H9 (cell line): ENCODE data around the gene HACD1. TPM values are rescaled to one million over a fixed set of nuclear protein-coding genes. Genes with fewer than 3 reads are reported as not detected.

Experiments
- DNase-seq: peaks from one replicate; pipeline ENCODE4 v3.0.0-alpha.2; 2017
- H2AFZ ChIP-seq: one replicate; pipeline ENCODE4 v1.6.1; 2013; ENCODE audit warnings: mild to moderate bottlenecking, low read length, control low read depth, moderate library complexity
- H2AK5ac ChIP-seq: 2 replicates; pipeline ENCODE4 v1.6.1; 2013; ENCODE audit warnings: low read length, control low read depth, mixed read lengths; ENCODE audit not compliant: insufficient read length
- H2BK120ac ChIP-seq: one replicate; pipeline ENCODE4 v1.6.1; 2013; ENCODE audit warnings: low read depth, mild to moderate bottlenecking, low read length, control low read depth, inconsistent platforms; ENCODE audit not compliant: poor library complexity, severe bottlenecking
- H2BK12ac ChIP-seq: 2 replicates; pipeline ENCODE4 v1.6.1; 2013; ENCODE audit warnings: low read length, control low read depth, mixed read lengths, low read depth; ENCODE audit not compliant: insufficient read length
- H2BK15ac ChIP-seq: 2 replicates; pipeline ENCODE4 v1.6.1; 2013; ENCODE audit warnings: low read depth, low read length, control low read depth
- H2BK20ac ChIP-seq: one replicate; pipeline ENCODE4 v1.6.1; 2013; ENCODE audit warnings: low read depth, mild to moderate bottlenecking, low read length, control low read depth, inconsistent platforms; ENCODE audit not compliant: poor library complexity, severe bottlenecking
- H2BK5ac ChIP-seq: 2 replicates; pipeline ENCODE4 v1.6.1; 2013; ENCODE audit warnings: low read length, control low read depth, mixed read lengths; ENCODE audit not compliant: insufficient read length
- H3K14ac ChIP-seq: 2 replicates; pipeline ENCODE4 v1.6.1; 2013; ENCODE audit warnings: low read length, control low read depth; ENCODE audit not compliant: insufficient read depth
- H3K18ac ChIP-seq: 2 replicates; pipeline ENCODE4 v1.6.1; 2013; ENCODE audit warnings: low read depth, mild to moderate bottlenecking, mixed read lengths, low read length, control low read depth; ENCODE audit not compliant: insufficient read length
- H3K23ac ChIP-seq: 2 replicates; pipeline ENCODE4 v1.6.1; 2013; ENCODE audit warnings: low read length, control low read depth, mixed read lengths, low read depth; ENCODE audit not compliant: insufficient read length
- H3K23me2 ChIP-seq: 2 replicates; pipeline ENCODE4 v1.6.1; 2013; ENCODE audit warnings: low read depth, mild to moderate bottlenecking, mixed read lengths, low read length, control low read depth; ENCODE audit not compliant: insufficient read length, poor library complexity, severe bottlenecking
- H3K27ac ChIP-seq: 2 replicates; pipeline ENCODE4 v1.5.1; 2013; ENCODE audit warnings: low read length, control low read depth, mixed read lengths, low read depth; ENCODE audit not compliant: insufficient read length
- H3K27me3 ChIP-seq: 2 replicates; pipeline ENCODE4 v1.6.1; 2013; ENCODE audit warnings: low read length, control low read depth, inconsistent platforms; ENCODE audit not compliant: insufficient read depth
- H3K4ac ChIP-seq: 2 replicates; pipeline ENCODE4 v1.6.1; 2013; ENCODE audit warnings: low read depth, mild to moderate bottlenecking, control low read depth, inconsistent platforms, low read length, moderate library complexity
- H3K4me1 ChIP-seq: 2 replicates; pipeline ENCODE4 v1.6.1; 2013; ENCODE audit warnings: low read length, control low read depth, inconsistent platforms; ENCODE audit not compliant: insufficient read depth
- H3K4me2 ChIP-seq: 2 replicates; pipeline ENCODE4 v1.6.1; 2013; ENCODE audit warnings: low read length, control low read depth, mixed read lengths; ENCODE audit not compliant: insufficient read length, insufficient read depth
- H3K56ac ChIP-seq: 2 replicates; pipeline ENCODE4 v1.6.1; 2013; ENCODE audit warnings: low read depth, mild to moderate bottlenecking, mixed read lengths, low read length, control low read depth; ENCODE audit not compliant: insufficient read length
- H3K79me1 ChIP-seq: 2 replicates; pipeline ENCODE4 v1.6.1; 2013; ENCODE audit warnings: low read depth, mild to moderate bottlenecking, moderate library complexity, low read length, control low read depth, inconsistent platforms; ENCODE audit not compliant: insufficient read depth, poor library complexity, severe bottlenecking
- H3K79me2 ChIP-seq: 2 replicates; pipeline ENCODE4 v1.6.1; 2013; ENCODE audit warnings: low read length, control low read depth, inconsistent platforms; ENCODE audit not compliant: insufficient read depth
- H3K9ac ChIP-seq: 2 replicates; pipeline ENCODE4 v1.6.1; 2013; ENCODE audit warnings: low read length, control low read depth, mixed read lengths; ENCODE audit not compliant: insufficient read length; ENCODE audit errors: extremely low read depth
- H3K9me3 ChIP-seq: one replicate; pipeline ENCODE4 v1.6.1; 2013; ENCODE audit warnings: low read depth, low read length, inconsistent platforms; ENCODE audit not compliant: control insufficient read depth
- H3T11ph ChIP-seq: one replicate; pipeline ENCODE4 v1.6.1; 2013; ENCODE audit warnings: mild to moderate bottlenecking, low read length, control low read depth, inconsistent platforms
- H4K20me1 ChIP-seq: one replicate; pipeline ENCODE4 v1.6.1; 2013; ENCODE audit not compliant: control insufficient read depth, insufficient read length, insufficient read depth
- H4K5ac ChIP-seq: 2 replicates; pipeline ENCODE4 v1.6.1; 2013; ENCODE audit warnings: low read depth, mild to moderate bottlenecking, mixed read lengths, low read length, control low read depth; ENCODE audit not compliant: insufficient read length
- H4K8ac ChIP-seq: replicated peaks from 2 replicates; pipeline ENCODE4 v1.6.1; 2013; ENCODE audit warnings: low read length, control low read depth, mixed read lengths, low read depth; ENCODE audit not compliant: insufficient read length
- H4K91ac ChIP-seq: 2 replicates; pipeline ENCODE4 v1.6.1; 2013; ENCODE audit warnings: low read depth, mild to moderate bottlenecking, moderate library complexity, mixed read lengths, low read length, control low read depth; ENCODE audit not compliant: insufficient read length
- H3K27ac Mint-ChIP-seq, 3 experiments: 2 replicates in 2 of 3; 3 replicates in 1 of 3; pipeline ENCODE4 v1.8.0; 2020 to 2021; ENCODE audit warnings: mixed read lengths in 3 of 3, mild to moderate bottlenecking in 1 of 3, moderate library complexity in 1 of 3
- H3K27me3 Mint-ChIP-seq: 2 replicates; pipeline ENCODE4 v1.8.0; 2021; ENCODE audit warnings: low read depth, mild to moderate bottlenecking, moderate library complexity, mixed read lengths
- H3K36me3 Mint-ChIP-seq, 3 experiments: 2 replicates in 2 of 3; 3 replicates in 1 of 3; pipeline ENCODE4 v1.8.0; 2020 to 2021; ENCODE audit warnings: low read depth in 3 of 3, mixed read lengths in 3 of 3; ENCODE audit not compliant: insufficient read depth in 1 of 3
- H3K4me1 Mint-ChIP-seq, 2 experiments: 2 replicates each; pipeline ENCODE4 v1.8.0; 2020; ENCODE audit warnings: mixed read lengths in 2 of 2
- H3K4me3 Mint-ChIP-seq, 2 experiments: 2 replicates in 1 of 2; 3 replicates in 1 of 2; pipeline ENCODE4 v1.8.0; 2020 to 2021; ENCODE audit warnings: mild to moderate bottlenecking in 2 of 2, mixed read lengths in 2 of 2, moderate library complexity in 1 of 2
- H3K9me3 Mint-ChIP-seq, 2 experiments: 2 replicates in 1 of 2; 3 replicates in 1 of 2; pipeline ENCODE4 v1.8.0; 2020; ENCODE audit warnings: mild to moderate bottlenecking in 2 of 2, mixed read lengths in 2 of 2, moderate library complexity in 1 of 2
- total RNA-seq: library from RNA; stranded (reverse); gene quantifications from 2 replicates; pipeline ENCODE4 v1.2.1, GENCODE V29; 2021
- TF ChIP-seq, protein P1 (sequence below): fragments of 200-600 bp; sonication (generic); conservative IDR thresholded peaks from 3 replicates; pipeline ENCODE4 v1.8.0; 2021; ENCODE audit warnings: antibody characterized with exemption, mild to moderate bottlenecking

The HACD1 gene
- total RNA-seq, 1 experiment from 2014 or later = 25.0 TPM

DNA sequence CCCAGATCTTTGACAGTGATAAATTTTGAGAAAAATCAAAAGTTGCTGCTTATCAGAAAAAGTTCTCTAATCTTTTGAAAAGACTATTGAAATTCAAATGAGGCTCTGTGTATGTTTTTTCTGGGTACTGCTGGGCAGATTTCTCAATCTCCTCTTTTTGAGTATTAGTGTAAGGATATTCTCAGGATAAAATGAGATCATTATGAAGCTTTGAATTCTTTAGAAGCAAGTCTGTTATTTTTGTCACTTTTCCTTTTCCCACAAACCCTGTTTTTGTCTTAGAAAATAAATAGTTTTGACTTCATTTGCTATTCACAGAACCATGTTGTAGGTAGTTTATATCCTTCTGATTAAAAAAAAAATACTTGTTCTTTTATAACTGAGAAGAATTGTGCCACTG lies 34.7 kb upstream of the HACD1 start:
- TF ChIP-seq, protein P1, sequence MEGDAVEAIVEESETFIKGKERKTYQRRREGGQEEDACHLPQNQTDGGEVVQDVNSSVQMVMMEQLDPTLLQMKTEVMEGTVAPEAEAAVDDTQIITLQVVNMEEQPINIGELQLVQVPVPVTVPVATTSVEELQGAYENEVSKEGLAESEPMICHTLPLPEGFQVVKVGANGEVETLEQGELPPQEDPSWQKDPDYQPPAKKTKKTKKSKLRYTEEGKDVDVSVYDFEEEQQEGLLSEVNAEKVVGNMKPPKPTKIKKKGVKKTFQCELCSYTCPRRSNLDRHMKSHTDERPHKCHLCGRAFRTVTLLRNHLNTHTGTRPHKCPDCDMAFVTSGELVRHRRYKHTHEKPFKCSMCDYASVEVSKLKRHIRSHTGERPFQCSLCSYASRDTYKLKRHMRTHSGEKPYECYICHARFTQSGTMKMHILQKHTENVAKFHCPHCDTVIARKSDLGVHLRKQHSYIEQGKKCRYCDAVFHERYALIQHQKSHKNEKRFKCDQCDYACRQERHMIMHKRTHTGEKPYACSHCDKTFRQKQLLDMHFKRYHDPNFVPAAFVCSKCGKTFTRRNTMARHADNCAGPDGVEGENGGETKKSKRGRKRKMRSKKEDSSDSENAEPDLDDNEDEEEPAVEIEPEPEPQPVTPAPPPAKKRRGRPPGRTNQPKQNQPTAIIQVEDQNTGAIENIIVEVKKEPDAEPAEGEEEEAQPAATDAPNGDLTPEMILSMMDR = no peak
- Histone ChIP-seq H3K56ac (no peak overlapping the region), H2BK15ac (no peak overlapping the region), H3K79me1 (peaks cover 11% of the 10 kb centered on the region), H2AK5ac (no peak overlapping the region), H2AFZ (no peak overlapping the region), H3T11ph (no peak overlapping the region), H2BK20ac (no peak overlapping the region), H3K9me3 (peaks cover 13% of the 10 kb centered on the region), H3K14ac (no peak overlapping the region), H2BK5ac (no peak overlapping the region), H4K91ac (no peak overlapping the region), H3K23ac (no peak overlapping the region), H2BK120ac (no peak overlapping the region), H3K4me1 (peaks cover 3% of the 10 kb centered on the region; the same call in 1 of the 2 replicates), H4K20me1 (no peaks in the 10 kb centered on the region), H3K27me3 (no peaks in the 10 kb centered on the region), H3K4me2 (no peak overlapping the region), H3K9ac (no peak overlapping the region), H3K4ac (no peak overlapping the region), H2BK12ac (no peak overlapping the region), H3K23me2 (no peaks in the 10 kb centered on the region), H4K5ac (no peak overlapping the region), H3K79me2 (peaks cover 38% of the 10 kb centered on the region; the same call in 1 of the 2 replicates), H3K18ac (no peak overlapping the region), H4K8ac (no peak overlapping the region), H3K27ac (no peak overlapping the region)
- Mint-ChIP-seq H3K9me3 (peaks cover 21 to 42% of the 10 kb centered on the region in 2 experiments), H3K4me1 (peaks cover 16 to 37% of the 10 kb centered on the region in 2 experiments), H3K27ac (no peak overlapping the region), H3K4me3 (no peak overlapping the region), H3K27me3 (no peaks in the 10 kb centered on the region), H3K36me3 (peaks cover 38 to 60% (median 40%) of the 10 kb centered on the region in 3 experiments)
- no peak for DNase-seq
